Stimulated activated memory B cell treated with anti-CD40 and anti-IgM and Interleukin-4, amounts not matched to agents 10 μg/mL and 1 μg/mL and 100 μg/mL, for 72 hours (primary cell): ENCODE results near the gene NCSTN.

Experiments
- ATAC-seq: fragments of 150-1000 bp; cut with Tn5 transposase; 2 replicates; pipeline ENCODE4 v1.10.0; 2021
- H3K27ac Mint-ChIP-seq: one replicate; pipeline ENCODE4 v1.8.0; 2022; ENCODE audit warnings: mild to moderate bottlenecking, mixed read lengths
- H3K27me3 Mint-ChIP-seq: one replicate; pipeline ENCODE4 v1.8.0; 2022; ENCODE audit warnings: mixed read lengths
- H3K36me3 Mint-ChIP-seq: one replicate; pipeline ENCODE4 v1.8.0; 2022; ENCODE audit warnings: mixed read lengths
- H3K4me1 Mint-ChIP-seq: one replicate; pipeline ENCODE4 v1.8.0; 2022; ENCODE audit warnings: mixed read lengths
- H3K4me3 Mint-ChIP-seq: one replicate; pipeline ENCODE4 v1.8.0; 2022; ENCODE audit warnings: mild to moderate bottlenecking, moderate library complexity, mixed read lengths
- H3K9me3 Mint-ChIP-seq: one replicate; pipeline ENCODE4 v1.8.0; 2022; ENCODE audit warnings: mixed read lengths

Gene NCSTN

GRCh38 chr1:160361814-160362167 is 18.6 kb downstream of the NCSTN start:
- Mint-ChIP-seq H3K27me3 (no peaks in the 10 kb centered on the region), H3K4me1 (peaks cover 8% of the 10 kb centered on the region), H3K4me3 (no peak overlapping the region), H3K36me3 (peaks cover 33% of the 10 kb centered on the region), H3K9me3 (no peaks in the 10 kb centered on the region), H3K27ac (peak overlapping the region; percentile 41)
- ATAC-seq: no peak

- H3K27me3 Mint-ChIP-seq: no peaks in the 10 kb centered on the region
- H3K4me1 Mint-ChIP-seq: peaks cover 8% of the 10 kb centered on the region
- H3K36me3 Mint-ChIP-seq: peaks cover 27% of the 10 kb centered on the region
- no peak for ATAC-seq
- H3K4me3 Mint-ChIP-seq: no peak overlapping the region
- H3K27ac Mint-ChIP-seq: peak overlapping the region; percentile 41
- H3K9me3 Mint-ChIP-seq: no peaks in the 10 kb centered on the region
Observed at GRCh38 chr1:160362168-160362957, 19.2 kb downstream of the NCSTN start.

- H3K36me3 Mint-ChIP-seq: peaks cover 21% of the 10 kb centered on the region
- peaks cover 8% of the 10 kb centered on the region for H3K4me1 Mint-ChIP-seq
- H3K27ac Mint-ChIP-seq: peak overlapping the region; percentile 41
Observed at GRCh38 chr1:160363010-160363409, 19.8 kb downstream of the NCSTN start.

GRCh38 chr1:160363951-160364735 is 21.0 kb downstream of the NCSTN start:
- Mint-ChIP-seq H3K36me3 (peaks cover 12% of the 10 kb centered on the region), H3K4me3 (no peak overlapping the region), H3K9me3 (no peaks in the 10 kb centered on the region), H3K27me3 (no peaks in the 10 kb centered on the region), H3K27ac (peak overlapping the region; percentile 41), H3K4me1 (peaks cover 8% of the 10 kb centered on the region)
- no peak for ATAC-seq

More at GRCh38 chr1:160363010-160363409, 19.8 kb downstream of the NCSTN start:
- no peaks in the 10 kb centered on the region for H3K27me3 Mint-ChIP-seq
- no peaks in the 10 kb centered on the region for H3K9me3 Mint-ChIP-seq
- H3K4me3 Mint-ChIP-seq: no peak overlapping the region
- ATAC-seq: no peak

- no peak overlapping the region for H3K4me3 Mint-ChIP-seq
- peaks cover 8% of the 10 kb centered on the region for H3K4me1 Mint-ChIP-seq
- H3K9me3 Mint-ChIP-seq: no peaks in the 10 kb centered on the region
- ATAC-seq: no peak
- H3K27me3 Mint-ChIP-seq: no peaks in the 10 kb centered on the region
- H3K27ac Mint-ChIP-seq: no peak overlapping the region
- peaks cover 11% of the 10 kb centered on the region for H3K36me3 Mint-ChIP-seq
Observed at GRCh38 chr1:160365325-160365724, 22.1 kb downstream of the NCSTN start.

GRCh38 chr1:160366731-160367515 is 23.7 kb downstream of the NCSTN start, which contains the start of gene NHLH1:
NHLH1 (plus strand) TSS chr1:160367071; CDS start chr1:160370732, 3,661 bp downstream.
- Mint-ChIP-seq H3K4me1 (peaks cover 8% of the 10 kb centered on the region), H3K27me3 (no peaks in the 10 kb centered on the region), H3K9me3 (no peaks in the 10 kb centered on the region), H3K4me3 (no peak within 1 kb of the TSS), H3K27ac (no peak within 1 kb of the TSS), H3K36me3 (peaks cover 9% of the 10 kb centered on the region)
- ATAC-seq: no peak

- peaks cover 9% of the 10 kb centered on the region for H3K36me3 Mint-ChIP-seq
- no peak for ATAC-seq
- H3K4me3 Mint-ChIP-seq: no peak overlapping the region
- H3K4me1 Mint-ChIP-seq: peaks cover 3% of the 10 kb centered on the region
- no peak overlapping the region for H3K27ac Mint-ChIP-seq
- no peaks in the 10 kb centered on the region for H3K27me3 Mint-ChIP-seq
- H3K9me3 Mint-ChIP-seq: no peaks in the 10 kb centered on the region
Observed at GRCh38 chr1:160367516-160367900, 24.3 kb downstream of the NCSTN start.

- no peak for ATAC-seq
- Mint-ChIP-seq H3K36me3 (peaks cover 9% of the 10 kb centered on the region), H3K27ac (no peak overlapping the region), H3K9me3 (no peaks in the 10 kb centered on the region), H3K4me3 (no peak overlapping the region), H3K27me3 (no peaks in the 10 kb centered on the region), H3K4me1 (no peaks in the 10 kb centered on the region)
Observed at GRCh38 chr1:160367934-160368923, 25.0 kb downstream of the NCSTN start.

- Mint-ChIP-seq H3K9me3 (no peaks in the 10 kb centered on the region), H3K4me1 (no peaks in the 10 kb centered on the region), H3K27ac (no peak overlapping the region), H3K36me3 (peaks cover 9% of the 10 kb centered on the region), H3K4me3 (no peak overlapping the region), H3K27me3 (no peaks in the 10 kb centered on the region)
- no peak for ATAC-seq
Observed at GRCh38 chr1:160369087-160369486, 25.9 kb downstream of the NCSTN start.

GRCh38 chr1:160370561-160371345 is 27.6 kb downstream of the NCSTN start:
- no peak for ATAC-seq
- Mint-ChIP-seq H3K4me3 (no peak overlapping the region), H3K9me3 (no peaks in the 10 kb centered on the region), H3K4me1 (peaks cover 13% of the 10 kb centered on the region), H3K36me3 (peaks cover 9% of the 10 kb centered on the region), H3K27ac (no peak overlapping the region), H3K27me3 (no peaks in the 10 kb centered on the region)

- no peak overlapping the region for H3K27ac Mint-ChIP-seq
- peaks cover 9% of the 10 kb centered on the region for H3K36me3 Mint-ChIP-seq
- no peak overlapping the region for H3K4me3 Mint-ChIP-seq
- peaks cover 19% of the 10 kb centered on the region for H3K4me1 Mint-ChIP-seq
- ATAC-seq: no peak
- no peaks in the 10 kb centered on the region for H3K27me3 Mint-ChIP-seq
- no peaks in the 10 kb centered on the region for H3K9me3 Mint-ChIP-seq
Observed at GRCh38 chr1:160371346-160371631, 28.1 kb downstream of the NCSTN start.

GRCh38 chr1:160371756-160372155 is 28.6 kb downstream of the NCSTN start:
- Mint-ChIP-seq H3K27me3 (no peaks in the 10 kb centered on the region), H3K4me3 (no peak overlapping the region), H3K4me1 (peaks cover 23% of the 10 kb centered on the region), H3K27ac (no peak overlapping the region), H3K36me3 (peaks cover 9% of the 10 kb centered on the region), H3K9me3 (no peaks in the 10 kb centered on the region)
- ATAC-seq: no peak

- Mint-ChIP-seq H3K27me3 (no peaks in the 10 kb centered on the region), H3K4me3 (no peak overlapping the region), H3K36me3 (peaks cover 9% of the 10 kb centered on the region), H3K4me1 (peaks cover 24% of the 10 kb centered on the region), H3K9me3 (no peaks in the 10 kb centered on the region), H3K27ac (no peak overlapping the region)
- no peak for ATAC-seq
Observed at GRCh38 chr1:160373696-160374095, 30.5 kb downstream of the NCSTN start.
